NCI-H526 treated with DMSO at 0.1 percent for 48 hours (cell line): ENCODE data around the gene CENPE.
"Not testable (repeated sequence)": the region's sequence is repeated elsewhere in the genome, so short reads cannot be mapped to it uniquely, and the experiment has no call there.

ENCODE experiments used
- DNase-seq: peaks from one replicate; lab custom pipeline; 2025; lab: John Stamatoyannopoulos, UW

The CENPE gene

GRCh38 chr4:103198111-103198765 lies at the start of gene CENPE:
Gene CENPE (minus strand): TSS chr4:103198343. CDS start chr4:103198319, 24 bp downstream.
- peak; percentile 41 for DNase-seq

GRCh38 chr4:103244251-103244650 lies 46.1 kb upstream of the CENPE start:
- DNase-seq, result no peak

GRCh38 chr4:103230938-103231337 lies 32.8 kb upstream of the CENPE start:
- not testable (repeated sequence) for DNase-seq

- DNase-seq, result not testable (repeated sequence)
Observed at GRCh38 chr4:103223556-103223955, 25.4 kb upstream of the CENPE start.

- DNase-seq, result no peak
Observed at GRCh38 chr4:103207673-103208072, 9.5 kb upstream of the CENPE start.

GRCh38 chr4:103204111-103204510 lies 6.0 kb upstream of the CENPE start:
- no peak for DNase-seq

GRCh38 chr4:103201724-103202123 lies 3.6 kb upstream of the CENPE start:
- no peak for DNase-seq

GRCh38 chr4:103201253-103201652 lies 3.1 kb upstream of the CENPE start:
- DNase-seq, result no peak

GRCh38 chr4:103199009-103199408 lies 866 bp upstream of the CENPE start:
- no peak for DNase-seq

GRCh38 chr4:103197765-103198110 lies 405 bp downstream of the CENPE start:
- DNase-seq, result no peak

GRCh38 chr4:103193457-103193856 lies 4.7 kb downstream of the CENPE start:
- no peak for DNase-seq

GRCh38 chr4:103171006-103171405 lies 27.1 kb downstream of the CENPE start:
- no peak for DNase-seq

- DNase-seq, result not testable (repeated sequence)
Observed at GRCh38 chr4:103169750-103170149, 28.4 kb downstream of the CENPE start.

- DNase-seq, result no peak
Observed at GRCh38 chr4:103168993-103169392, 29.1 kb downstream of the CENPE start.

- no peak for DNase-seq
Observed at GRCh38 chr4:103162176-103162575, 36.0 kb downstream of the CENPE start.

- no peak for DNase-seq
Observed at GRCh38 chr4:103158760-103159159, 39.4 kb downstream of the CENPE start.

- DNase-seq, result no peak
Observed at GRCh38 chr4:103156106-103156505, 42.0 kb downstream of the CENPE start.

GRCh38 chr4:103152381-103152780 lies 45.8 kb downstream of the CENPE start:
- DNase-seq, result no peak

- no peak for DNase-seq
Observed at GRCh38 chr4:103150677-103151076, 47.5 kb downstream of the CENPE start.

- DNase-seq, result no peak
Observed at GRCh38 chr4:103144926-103145325, 53.2 kb downstream of the CENPE start.

GRCh38 chr4:103137446-103137827 lies 60.7 kb downstream of the CENPE start:
- no peak for DNase-seq

- DNase-seq, result no peak
Observed at GRCh38 chr4:103136671-103137445, 61.3 kb downstream of the CENPE start.

GRCh38 chr4:103129174-103129573 lies 69.0 kb downstream of the CENPE start:
- DNase-seq, result no peak

GRCh38 chr4:103126126-103126525 lies 72.0 kb downstream of the CENPE start:
- DNase-seq, result no peak
